Subcutaneous adipose tissue (tissue), 4 donors: ENCODE results near the gene ANKS1B. TPM values are rescaled to one million over a fixed set of nuclear protein-coding genes. Genes with fewer than 3 reads are reported as not detected.

Source experiments
- CTCF ChIP-seq: fragments of 450-650 bp; IDR thresholded peaks from one replicate; pipeline ENCODE4 v1.5.1; 2016; ENCODE audit warnings: low read depth, mild to moderate bottlenecking, control low read depth, antibody characterized with exemption, moderate library complexity
- total RNA-seq, 4 donors: library from RNA; depleted of rRNA; stranded (reverse); fragments of >200 nt; gene quantifications; one replicate each; pipeline ENCODE4 v1.1.0, GENCODE V29; 2016

The ANKS1B gene
- total RNA-seq, 4 donors from 2014 or later, result 4.5 to 15.4 (median 10.1) TPM

GRCh38 chr12:99772274-99772673 is 212.5 kb downstream of the ANKS1B start:
- TF ChIP-seq CTCF, result no peak

GRCh38 chr12:99771659-99772058 is 213.1 kb downstream of the ANKS1B start:
- TF ChIP-seq CTCF, result no peak

GRCh38 chr12:99769396-99769980 is 215.2 kb downstream of the ANKS1B start:
- TF ChIP-seq CTCF, result no peak

- TF ChIP-seq CTCF, result no peak
These were observed 216.0 kb downstream of the ANKS1B start for GRCh38 chr12:99768758-99769157.

- TF ChIP-seq CTCF, result no peak
These were observed 216.9 kb downstream of the ANKS1B start for GRCh38 chr12:99767809-99768208.

GRCh38 chr12:99766408-99766807 is 218.3 kb downstream of the ANKS1B start:
- TF ChIP-seq CTCF, result no peak

GRCh38 chr12:99765469-99766114 is 219.1 kb downstream of the ANKS1B start:
- TF ChIP-seq CTCF, result no peak
